Measurements from ENCODE around the gene CA11. TPM values are rescaled to one million over a fixed set of nuclear protein-coding genes. Genes with fewer than 3 reads are reported as not detected.

The CA11 gene
- total and polyA plus RNA-seq, 9 of the 15 experiments (the other 6 are each of a cell fraction or from before 2014, with no cell fraction given), result 2.9 to 19.9 (median 8.3) TPM

DNA sequence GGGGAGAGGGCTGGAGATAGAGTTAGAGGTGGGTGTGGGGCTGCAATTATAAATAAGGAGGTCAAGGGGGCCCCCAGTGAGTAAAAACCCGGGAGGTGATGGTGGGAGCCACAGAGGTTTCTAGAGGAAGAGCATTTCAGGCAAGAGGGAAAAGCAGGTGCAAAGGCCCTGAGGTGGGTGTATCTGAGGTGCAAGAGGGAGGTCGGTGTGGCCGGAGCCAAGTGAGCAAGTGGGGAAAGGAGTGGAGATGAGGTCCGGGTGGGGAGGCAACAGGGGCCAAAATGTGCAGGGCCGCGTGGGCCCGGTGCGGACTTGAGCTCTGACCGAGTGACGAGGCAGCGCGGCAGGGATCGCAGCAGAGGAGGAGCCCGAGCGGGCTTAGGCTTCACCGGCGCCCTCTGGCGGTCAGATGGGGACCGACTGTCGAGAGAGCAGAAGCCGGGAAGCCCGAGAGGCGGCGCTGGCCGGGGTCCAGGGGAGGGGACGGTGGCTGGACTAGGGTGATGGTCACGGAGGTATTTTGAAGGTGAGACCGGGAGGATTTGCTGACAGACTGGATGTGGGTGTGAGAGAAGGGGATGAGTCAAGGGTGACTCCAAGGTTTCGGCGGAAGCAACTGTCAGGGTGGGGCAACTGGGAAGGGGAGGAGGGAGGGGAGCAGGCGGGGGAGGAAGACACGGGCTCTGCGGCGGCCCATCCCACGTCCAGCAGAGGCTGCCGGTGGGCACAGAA is 57.2 kb downstream of the CA11 start (continued):
- TF ChIP-seq, protein P1, sequence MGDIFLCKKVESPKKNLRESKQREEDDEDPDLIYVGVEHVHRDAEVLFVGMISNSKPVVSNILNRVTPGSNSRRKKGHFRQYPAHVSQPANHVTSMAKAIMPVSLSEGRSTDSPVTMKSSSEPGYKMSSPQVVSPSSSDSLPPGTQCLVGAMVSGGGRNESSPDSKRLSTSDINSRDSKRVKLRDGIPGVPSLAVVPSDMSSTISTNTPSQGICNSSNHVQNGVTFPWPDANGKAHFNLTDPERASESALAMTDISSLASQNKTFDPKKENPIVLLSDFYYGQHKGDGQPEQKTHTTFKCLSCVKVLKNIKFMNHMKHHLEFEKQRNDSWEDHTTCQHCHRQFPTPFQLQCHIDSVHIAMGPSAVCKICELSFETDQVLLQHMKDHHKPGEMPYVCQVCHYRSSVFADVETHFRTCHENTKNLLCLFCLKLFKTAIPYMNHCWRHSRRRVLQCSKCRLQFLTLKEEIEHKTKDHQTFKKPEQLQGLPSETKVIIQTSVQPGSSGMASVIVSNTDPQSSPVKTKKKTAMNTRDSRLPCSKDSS (IDR thresholded peaks at IDR 0.05; ENCODE audit: low read depth, partially characterized antibody), result no peak
- TF ChIP-seq, protein P2, sequence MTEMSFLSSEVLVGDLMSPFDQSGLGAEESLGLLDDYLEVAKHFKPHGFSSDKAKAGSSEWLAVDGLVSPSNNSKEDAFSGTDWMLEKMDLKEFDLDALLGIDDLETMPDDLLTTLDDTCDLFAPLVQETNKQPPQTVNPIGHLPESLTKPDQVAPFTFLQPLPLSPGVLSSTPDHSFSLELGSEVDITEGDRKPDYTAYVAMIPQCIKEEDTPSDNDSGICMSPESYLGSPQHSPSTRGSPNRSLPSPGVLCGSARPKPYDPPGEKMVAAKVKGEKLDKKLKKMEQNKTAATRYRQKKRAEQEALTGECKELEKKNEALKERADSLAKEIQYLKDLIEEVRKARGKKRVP (CRISPR knock-in tag; IDR thresholded peaks at IDR 0.05), result no peak
- TF ChIP-seq HNRNPK (IDR thresholded peaks at IDR 0.05; ENCODE audit: low read depth, low read length, poor library complexity, severe bottlenecking) (peak; percentile 24), ZNF197 (CRISPR knock-in tag; IDR thresholded peaks at IDR 0.05; ENCODE audit: low read depth) (no peak), KAT2B (IDR thresholded peaks at IDR 0.05; ENCODE audit: low read depth, low read length) (peak; percentile 37), SRSF9 (IDR thresholded peaks at IDR 0.05; ENCODE audit: borderline replicate concordance, low read depth, low read length) (no peak), YBX1 (IDR thresholded peaks at IDR 0.05) (0 out of 2 replicates have a peak, but pooled peaks have one; percentile 69), SNIP1 (IDR thresholded peaks at IDR 0.05; ENCODE audit: low read depth) (no peak), ZNF431 (CRISPR knock-in tag; IDR thresholded peaks at IDR 0.05) (0 out of 2 replicates have a peak, but pooled peaks have one; percentile 42)
- TF ChIP-seq, protein P3, sequence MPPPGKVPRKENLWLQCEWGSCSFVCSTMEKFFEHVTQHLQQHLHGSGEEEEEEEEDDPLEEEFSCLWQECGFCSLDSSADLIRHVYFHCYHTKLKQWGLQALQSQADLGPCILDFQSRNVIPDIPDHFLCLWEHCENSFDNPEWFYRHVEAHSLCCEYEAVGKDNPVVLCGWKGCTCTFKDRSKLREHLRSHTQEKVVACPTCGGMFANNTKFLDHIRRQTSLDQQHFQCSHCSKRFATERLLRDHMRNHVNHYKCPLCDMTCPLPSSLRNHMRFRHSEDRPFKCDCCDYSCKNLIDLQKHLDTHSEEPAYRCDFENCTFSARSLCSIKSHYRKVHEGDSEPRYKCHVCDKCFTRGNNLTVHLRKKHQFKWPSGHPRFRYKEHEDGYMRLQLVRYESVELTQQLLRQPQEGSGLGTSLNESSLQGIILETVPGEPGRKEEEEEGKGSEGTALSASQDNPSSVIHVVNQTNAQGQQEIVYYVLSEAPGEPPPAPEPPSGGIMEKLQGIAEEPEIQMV (tag; conservative IDR thresholded peaks at IDR 0.05; ENCODE audit: low read depth), result no peak
- TF ChIP-seq, protein P4, sequence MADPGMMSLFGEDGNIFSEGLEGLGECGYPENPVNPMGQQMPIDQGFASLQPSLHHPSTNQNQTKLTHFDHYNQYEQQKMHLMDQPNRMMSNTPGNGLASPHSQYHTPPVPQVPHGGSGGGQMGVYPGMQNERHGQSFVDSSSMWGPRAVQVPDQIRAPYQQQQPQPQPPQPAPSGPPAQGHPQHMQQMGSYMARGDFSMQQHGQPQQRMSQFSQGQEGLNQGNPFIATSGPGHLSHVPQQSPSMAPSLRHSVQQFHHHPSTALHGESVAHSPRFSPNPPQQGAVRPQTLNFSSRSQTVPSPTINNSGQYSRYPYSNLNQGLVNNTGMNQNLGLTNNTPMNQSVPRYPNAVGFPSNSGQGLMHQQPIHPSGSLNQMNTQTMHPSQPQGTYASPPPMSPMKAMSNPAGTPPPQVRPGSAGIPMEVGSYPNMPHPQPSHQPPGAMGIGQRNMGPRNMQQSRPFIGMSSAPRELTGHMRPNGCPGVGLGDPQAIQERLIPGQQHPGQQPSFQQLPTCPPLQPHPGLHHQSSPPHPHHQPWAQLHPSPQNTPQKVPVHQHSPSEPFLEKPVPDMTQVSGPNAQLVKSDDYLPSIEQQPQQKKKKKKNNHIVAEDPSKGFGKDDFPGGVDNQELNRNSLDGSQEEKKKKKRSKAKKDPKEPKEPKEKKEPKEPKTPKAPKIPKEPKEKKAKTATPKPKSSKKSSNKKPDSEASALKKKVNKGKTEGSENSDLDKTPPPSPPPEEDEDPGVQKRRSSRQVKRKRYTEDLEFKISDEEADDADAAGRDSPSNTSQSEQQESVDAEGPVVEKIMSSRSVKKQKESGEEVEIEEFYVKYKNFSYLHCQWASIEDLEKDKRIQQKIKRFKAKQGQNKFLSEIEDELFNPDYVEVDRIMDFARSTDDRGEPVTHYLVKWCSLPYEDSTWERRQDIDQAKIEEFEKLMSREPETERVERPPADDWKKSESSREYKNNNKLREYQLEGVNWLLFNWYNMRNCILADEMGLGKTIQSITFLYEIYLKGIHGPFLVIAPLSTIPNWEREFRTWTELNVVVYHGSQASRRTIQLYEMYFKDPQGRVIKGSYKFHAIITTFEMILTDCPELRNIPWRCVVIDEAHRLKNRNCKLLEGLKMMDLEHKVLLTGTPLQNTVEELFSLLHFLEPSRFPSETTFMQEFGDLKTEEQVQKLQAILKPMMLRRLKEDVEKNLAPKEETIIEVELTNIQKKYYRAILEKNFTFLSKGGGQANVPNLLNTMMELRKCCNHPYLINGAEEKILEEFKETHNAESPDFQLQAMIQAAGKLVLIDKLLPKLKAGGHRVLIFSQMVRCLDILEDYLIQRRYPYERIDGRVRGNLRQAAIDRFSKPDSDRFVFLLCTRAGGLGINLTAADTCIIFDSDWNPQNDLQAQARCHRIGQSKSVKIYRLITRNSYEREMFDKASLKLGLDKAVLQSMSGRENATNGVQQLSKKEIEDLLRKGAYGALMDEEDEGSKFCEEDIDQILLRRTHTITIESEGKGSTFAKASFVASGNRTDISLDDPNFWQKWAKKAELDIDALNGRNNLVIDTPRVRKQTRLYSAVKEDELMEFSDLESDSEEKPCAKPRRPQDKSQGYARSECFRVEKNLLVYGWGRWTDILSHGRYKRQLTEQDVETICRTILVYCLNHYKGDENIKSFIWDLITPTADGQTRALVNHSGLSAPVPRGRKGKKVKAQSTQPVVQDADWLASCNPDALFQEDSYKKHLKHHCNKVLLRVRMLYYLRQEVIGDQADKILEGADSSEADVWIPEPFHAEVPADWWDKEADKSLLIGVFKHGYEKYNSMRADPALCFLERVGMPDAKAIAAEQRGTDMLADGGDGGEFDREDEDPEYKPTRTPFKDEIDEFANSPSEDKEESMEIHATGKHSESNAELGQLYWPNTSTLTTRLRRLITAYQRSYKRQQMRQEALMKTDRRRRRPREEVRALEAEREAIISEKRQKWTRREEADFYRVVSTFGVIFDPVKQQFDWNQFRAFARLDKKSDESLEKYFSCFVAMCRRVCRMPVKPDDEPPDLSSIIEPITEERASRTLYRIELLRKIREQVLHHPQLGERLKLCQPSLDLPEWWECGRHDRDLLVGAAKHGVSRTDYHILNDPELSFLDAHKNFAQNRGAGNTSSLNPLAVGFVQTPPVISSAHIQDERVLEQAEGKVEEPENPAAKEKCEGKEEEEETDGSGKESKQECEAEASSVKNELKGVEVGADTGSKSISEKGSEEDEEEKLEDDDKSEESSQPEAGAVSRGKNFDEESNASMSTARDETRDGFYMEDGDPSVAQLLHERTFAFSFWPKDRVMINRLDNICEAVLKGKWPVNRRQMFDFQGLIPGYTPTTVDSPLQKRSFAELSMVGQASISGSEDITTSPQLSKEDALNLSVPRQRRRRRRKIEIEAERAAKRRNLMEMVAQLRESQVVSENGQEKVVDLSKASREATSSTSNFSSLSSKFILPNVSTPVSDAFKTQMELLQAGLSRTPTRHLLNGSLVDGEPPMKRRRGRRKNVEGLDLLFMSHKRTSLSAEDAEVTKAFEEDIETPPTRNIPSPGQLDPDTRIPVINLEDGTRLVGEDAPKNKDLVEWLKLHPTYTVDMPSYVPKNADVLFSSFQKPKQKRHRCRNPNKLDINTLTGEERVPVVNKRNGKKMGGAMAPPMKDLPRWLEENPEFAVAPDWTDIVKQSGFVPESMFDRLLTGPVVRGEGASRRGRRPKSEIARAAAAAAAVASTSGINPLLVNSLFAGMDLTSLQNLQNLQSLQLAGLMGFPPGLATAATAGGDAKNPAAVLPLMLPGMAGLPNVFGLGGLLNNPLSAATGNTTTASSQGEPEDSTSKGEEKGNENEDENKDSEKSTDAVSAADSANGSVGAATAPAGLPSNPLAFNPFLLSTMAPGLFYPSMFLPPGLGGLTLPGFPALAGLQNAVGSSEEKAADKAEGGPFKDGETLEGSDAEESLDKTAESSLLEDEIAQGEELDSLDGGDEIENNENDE (IDR thresholded peaks at IDR 0.05; ENCODE audit: low read depth, low read length), result no peak

All from K562 (cell line).